CD14-positive monocyte (primary cell): ENCODE data around the gene CKS1B. TPM values are rescaled to one million over a fixed set of nuclear protein-coding genes. Genes with fewer than 3 reads are reported as not detected.

Experiments used
- DNase-seq, 3 donors: peaks; one replicate each; pipeline ENCODE4 v3.0.0-alpha.2; 2011 to 2022
- H2AFZ ChIP-seq: 2 replicates; pipeline ENCODE4 v1.6.0; 2012; ENCODE audit warnings: mild to moderate bottlenecking, low read depth, low read length, inconsistent platforms; ENCODE audit not compliant: insufficient read depth, poor library complexity, severe bottlenecking
- H3K27ac ChIP-seq, 2 donors: 1 replicate in 1 of 2; 2 replicates in 1 of 2; pipeline ENCODE4 v1.5.1; 2012 to 2013; ENCODE audit warnings: low read length in 2 of 2, control low read depth in 1 of 2, inconsistent platforms in 1 of 2, low read depth in 1 of 2, mild to moderate bottlenecking in 1 of 2
- H3K27me3 ChIP-seq, 2 donors: one replicate each; pipeline versions ENCODE4 v1.6.0 to v1.6.1; 2011 to 2013; ENCODE audit warnings: low read length in 2 of 2; ENCODE audit not compliant: control insufficient read depth in 2 of 2, insufficient read depth in 2 of 2
- H3K36me3 ChIP-seq, 2 donors: replicated peaks in 1 of 2; 1 replicate in 1 of 2; 2 replicates in 1 of 2; pipeline versions ENCODE4 v1.5.1 to v1.6.1; 2012 to 2013; ENCODE audit warnings: low read length in 2 of 2, control low read depth in 1 of 2, inconsistent platforms in 1 of 2, mild to moderate bottlenecking in 1 of 2; ENCODE audit not compliant: insufficient read depth in 2 of 2, control insufficient read depth in 1 of 2
- H3K4me1 ChIP-seq, 2 donors: 1 replicate in 1 of 2; 2 replicates in 1 of 2; pipeline versions ENCODE4 v1.5.1 to v1.6.1; 2012 to 2013; ENCODE audit warnings: low read length in 2 of 2, control low read depth in 1 of 2, inconsistent platforms in 1 of 2, mild to moderate bottlenecking in 1 of 2, moderate library complexity in 1 of 2; ENCODE audit not compliant: insufficient read depth in 2 of 2, control insufficient read depth in 1 of 2
- H3K4me2 ChIP-seq: replicated peaks from 2 replicates; pipeline ENCODE3; 2012; ENCODE audit warnings: low read length, moderate library complexity, mild to moderate bottlenecking; ENCODE audit not compliant: poor library complexity, severe bottlenecking; ENCODE audit errors: extremely low read depth
- H3K4me3 ChIP-seq, 3 experiments: fragments of 200-600 bp in 1 of 3; sonication (generic) in 1 of 3; replicated peaks in 1 of 3; 1 replicate in 2 of 3; 2 replicates in 1 of 3; pipeline ENCODE4 v1.5.1; 2011 to 2013; ENCODE audit warnings: low read length in 3 of 3, mild to moderate bottlenecking in 3 of 3, control low read depth in 2 of 3, low read depth in 2 of 3, inconsistent platforms in 1 of 3, moderate library complexity in 1 of 3
- H3K79me2 ChIP-seq: 2 replicates; pipeline ENCODE4 v1.6.0; 2012; ENCODE audit warnings: mild to moderate bottlenecking, control low read depth, inconsistent platforms, low read length, moderate library complexity; ENCODE audit not compliant: insufficient read depth
- H3K9ac ChIP-seq: 2 replicates; pipeline ENCODE4 v1.6.0; 2017; ENCODE audit warnings: low read length, mild to moderate bottlenecking; ENCODE audit not compliant: insufficient read depth, poor library complexity, severe bottlenecking
- H3K9me3 ChIP-seq, 2 donors: replicated peaks in 1 of 2; 1 replicate in 1 of 2; 2 replicates in 1 of 2; pipeline versions ENCODE4 v1.5.1 to v1.6.1; 2012 to 2013; ENCODE audit warnings: low read length in 2 of 2, control low read depth in 1 of 2; ENCODE audit not compliant: control insufficient read depth in 1 of 2, insufficient read depth in 1 of 2
- H4K20me1 ChIP-seq: 2 replicates; pipeline ENCODE4 v1.6.0; 2012; ENCODE audit warnings: mild to moderate bottlenecking, low read length, control low read depth, moderate library complexity; ENCODE audit not compliant: insufficient read depth
- H3K27ac Mint-ChIP-seq, 7 donors: one replicate each; pipeline ENCODE4 v1.8.0; 2020; ENCODE audit warnings: mild to moderate bottlenecking in 7 of 7, mixed read lengths in 7 of 7, moderate library complexity in 6 of 7, inconsistent platforms in 2 of 7
- H3K27me3 Mint-ChIP-seq, 3 donors: one replicate each; pipeline ENCODE4 v1.8.0; 2021 to 2022; ENCODE audit warnings: low read depth in 3 of 3, mild to moderate bottlenecking in 3 of 3, mixed read lengths in 3 of 3, moderate library complexity in 3 of 3, inconsistent platforms in 1 of 3
- H3K36me3 Mint-ChIP-seq, 2 donors: one replicate each; pipeline ENCODE4 v1.8.0; 2020; ENCODE audit warnings: mixed read lengths in 2 of 2, inconsistent platforms in 1 of 2, mild to moderate bottlenecking in 1 of 2
- H3K4me1 Mint-ChIP-seq: one replicate; pipeline ENCODE4 v1.8.0; 2020; ENCODE audit warnings: mild to moderate bottlenecking, mixed read lengths
- H3K4me3 Mint-ChIP-seq, 2 donors: one replicate each; pipeline ENCODE4 v1.8.0; 2020; ENCODE audit warnings: mild to moderate bottlenecking in 2 of 2, mixed read lengths in 2 of 2, moderate library complexity in 1 of 2
- H3K9me3 Mint-ChIP-seq, 7 donors: one replicate each; pipeline ENCODE4 v1.8.0; 2020 to 2022; ENCODE audit warnings: mixed read lengths in 7 of 7, mild to moderate bottlenecking in 6 of 7, moderate library complexity in 6 of 7, inconsistent platforms in 2 of 7
- CTCF ChIP-seq: fragments of 200-600 bp; IDR thresholded peaks from one replicate; pipeline ENCODE4 v1.8.0; 2022; ENCODE audit warnings: antibody characterized with exemption, mild to moderate bottlenecking
- WGBS: methylation state at CpG from one replicate; pipeline ENCODE4 v1.1.5; 2013; ENCODE audit warnings: missing lambda C conversion rate; ENCODE audit not compliant: insufficient coverage; 5-methylcytosine and 5-hydroxymethylcytosine counted together
- intact Hi-C, 2 donors: fragments of 100-400 bp; cut with micrococcal nuclease; formaldehyde crosslinking; loops; one replicate each; pipeline versions ENCODE4 v1.15.0 to v1.15.1; 2023
- polyA plus RNA-seq, 3 donors: library from polyadenylated mRNA; depleted of rRNA in 1 of 3; unstranded in 2 of 3; stranded (reverse) in 1 of 3; fragments of 300-500 nt in 2 of 3; fragments of >200 nt in 1 of 3; fragmentation: Illumina TruSeq in 2 of 3; gene quantifications; 1 replicate in 2 of 3; 2 replicates in 1 of 3; pipeline ENCODE4 v1.2.3, GENCODE V29; 2012 to 2021

Gene CKS1B
- polyA plus RNA-seq, 3 donors = 9.4 to 22.6 (median 18.0) TPM

GRCh38 chr1:154938604-154939399, 35.7 kb upstream of the CKS1B start:
- Histone ChIP-seq H3K4me3 (no peak overlapping the region), H3K4me2 (no peak overlapping the region), H2AFZ (no peak overlapping the region), H3K9me3 (no peaks in the 10 kb centered on the region), H4K20me1 (no peaks in the 10 kb centered on the region), H3K36me3 (no peaks in the 10 kb centered on the region), H3K27ac (no peak overlapping the region), H3K4me1 (peaks cover 51 to 64% of the 10 kb centered on the region in 2 donors), H3K9ac (no peak overlapping the region), H3K79me2 (peaks cover 15% of the 10 kb centered on the region), H3K27me3 (no peaks in the 10 kb centered on the region)
- peak overlapping the region; percentile 45 to 100 (median 87) for H3K27ac Mint-ChIP-seq
- intact Hi-C loops = loop anchor here in 1 of 2 donors (10.0 kb wide), 1 partner anchor 384 kb away; the partner anchor contains the start of gene UBE2Q1
- peaks cover 78% of the 10 kb centered on the region for H3K4me1 Mint-ChIP-seq
- H3K27me3 Mint-ChIP-seq = peaks cover 0 to 2% (median 0%) of the 10 kb centered on the region in 3 donors
- peak overlapping the region in 1 of 2 donors; percentile 8 for H3K4me3 Mint-ChIP-seq
- DNase-seq = peak in 2 of 3 donors; percentile 31 to 50
- TF ChIP-seq CTCF = no peak
- peaks cover 3% of the 10 kb centered on the region in 2 donors for H3K36me3 Mint-ChIP-seq
- H3K9me3 Mint-ChIP-seq = peaks cover 0 to 2% (median 0%) of the 10 kb centered on the region in 7 donors
- WGBS = 100% methylated on average over 7 of the region's 7 CpGs

- H3K4me1 ChIP-seq = peaks cover 59 to 77% of the 10 kb centered on the region in 2 donors
- no peak overlapping the region for H3K9ac ChIP-seq
- no peak overlapping the region for H2AFZ ChIP-seq
- H3K4me3 ChIP-seq = no peak overlapping the region
- H3K4me2 ChIP-seq = no peak overlapping the region
- H3K27me3 ChIP-seq = no peaks in the 10 kb centered on the region
- peaks cover 0 to 2% (median 0%) of the 10 kb centered on the region in 7 donors for H3K9me3 Mint-ChIP-seq
- H3K27ac ChIP-seq = no peak overlapping the region
- H3K36me3 Mint-ChIP-seq = peaks cover 3 to 7% of the 10 kb centered on the region in 2 donors
- peak in 1 of 3 donors; percentile 3 for DNase-seq
- H3K4me3 Mint-ChIP-seq = no peak overlapping the region
- TF ChIP-seq CTCF = no peak
- H3K27me3 Mint-ChIP-seq = peaks cover 0 to 3% (median 0%) of the 10 kb centered on the region in 3 donors
- WGBS = no CpG with 5 or more reads among the region's 1 CpG
- peak overlapping the region in 1 of 7 donors; percentile 68 for H3K27ac Mint-ChIP-seq
- H3K36me3 ChIP-seq = peaks cover 1 to 8% of the 10 kb centered on the region in 2 donors
- H3K79me2 ChIP-seq = peaks cover 11% of the 10 kb centered on the region
- intact Hi-C loops = no loop called here
- H4K20me1 ChIP-seq = no peaks in the 10 kb centered on the region
- H3K9me3 ChIP-seq = no peaks in the 10 kb centered on the region
- peaks cover 82% of the 10 kb centered on the region for H3K4me1 Mint-ChIP-seq
These were observed 34.3 kb upstream of the CKS1B start for GRCh38 chr1:154940213-154940560.
